Stimulated activated CD4-positive, alpha-beta T cell treated with anti-CD3 and anti-CD28 coated beads, TNF-alpha, amount 100 ng/mL, for 48 hours (primary cell): ENCODE data around the gene DUOX1.

Source experiments
- DNase-seq, 3 donors: peaks; one replicate each; pipeline ENCODE4 v3.0.0-alpha.2; 2020; ENCODE audit warnings: low read depth in 3 of 3

DUOX1 gene

DNA sequence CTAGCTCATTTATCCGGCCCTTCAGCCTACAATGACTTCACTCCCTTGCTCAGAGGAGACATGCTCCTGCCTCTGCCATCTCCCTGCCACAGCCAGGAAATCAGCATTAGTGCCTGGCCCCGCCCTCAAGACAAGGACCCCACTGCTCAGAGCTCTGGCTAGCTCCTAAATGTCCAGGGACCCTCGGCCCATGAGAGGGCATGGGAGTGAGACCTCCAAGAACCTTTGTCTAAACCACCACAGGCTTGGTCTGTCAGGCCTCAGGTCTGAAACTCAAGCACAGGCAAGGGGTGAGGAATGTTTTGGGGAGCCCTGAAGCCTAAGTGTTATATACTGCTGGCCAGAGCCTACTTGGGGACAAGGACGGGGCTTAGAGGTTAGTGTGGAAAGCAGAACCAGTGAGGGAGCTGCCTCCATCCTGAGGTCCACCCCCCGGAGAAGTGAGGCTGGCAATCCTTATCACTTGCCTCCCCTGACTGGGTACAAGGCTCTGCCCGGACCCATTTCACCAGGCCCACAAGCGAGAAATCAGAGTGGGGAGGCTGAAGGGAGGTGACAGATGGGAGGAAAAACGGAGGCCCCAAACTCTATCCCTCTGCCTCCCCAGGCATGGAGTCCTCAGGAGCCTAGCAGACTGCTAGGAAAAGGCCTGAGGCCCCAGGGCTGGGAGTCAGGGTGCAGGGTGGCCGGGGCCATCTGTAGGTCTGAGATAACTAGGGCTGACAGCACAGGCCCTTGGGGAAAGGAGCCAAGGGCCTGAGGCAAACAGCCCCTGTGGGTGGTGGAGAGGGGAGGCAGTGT is 39.2 kb downstream of the DUOX1 start:
- no peak for DNase-seq

DNA sequence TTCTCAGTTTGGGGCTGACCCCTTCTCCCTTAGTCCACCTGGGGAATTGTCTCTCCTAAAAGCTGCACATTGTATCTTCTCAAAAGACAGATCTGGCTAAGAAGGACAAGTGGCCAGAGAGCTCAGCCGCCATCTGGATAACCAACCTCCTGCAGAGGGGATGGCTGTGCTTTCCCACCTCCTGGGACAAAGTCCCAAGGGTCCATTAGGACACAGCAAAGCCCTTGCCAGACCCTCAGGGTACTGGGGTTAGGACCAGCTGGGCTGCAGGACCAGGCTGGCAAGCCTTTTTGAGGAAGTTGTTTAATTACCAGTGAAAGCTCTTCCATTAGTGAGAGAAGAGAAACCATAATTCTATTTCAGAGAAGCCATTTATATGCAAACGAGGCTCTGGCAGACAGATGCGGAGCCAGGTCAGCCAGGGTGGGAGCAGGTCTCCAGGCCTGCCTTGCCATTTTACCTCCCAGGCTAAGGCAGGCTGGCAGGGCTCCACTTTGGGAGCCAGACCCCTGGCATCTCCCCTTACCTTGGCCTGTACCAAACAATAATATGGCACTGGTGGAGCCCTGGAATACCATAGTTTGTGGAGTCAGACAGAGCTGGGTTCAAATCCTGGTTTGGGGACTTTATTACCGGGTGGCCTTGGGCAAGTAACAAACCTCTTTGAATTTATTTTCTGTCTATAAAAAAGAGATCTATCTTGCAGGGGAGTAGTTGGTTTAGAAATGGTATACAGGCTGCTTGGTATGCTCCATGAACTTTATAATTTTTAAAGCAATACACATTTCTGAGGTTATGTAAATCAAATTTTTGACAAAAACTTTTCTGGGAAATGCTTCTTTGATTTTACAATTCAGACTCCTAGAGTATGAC is 40.0 kb downstream of the DUOX1 start:
- no peak for DNase-seq

DNA sequence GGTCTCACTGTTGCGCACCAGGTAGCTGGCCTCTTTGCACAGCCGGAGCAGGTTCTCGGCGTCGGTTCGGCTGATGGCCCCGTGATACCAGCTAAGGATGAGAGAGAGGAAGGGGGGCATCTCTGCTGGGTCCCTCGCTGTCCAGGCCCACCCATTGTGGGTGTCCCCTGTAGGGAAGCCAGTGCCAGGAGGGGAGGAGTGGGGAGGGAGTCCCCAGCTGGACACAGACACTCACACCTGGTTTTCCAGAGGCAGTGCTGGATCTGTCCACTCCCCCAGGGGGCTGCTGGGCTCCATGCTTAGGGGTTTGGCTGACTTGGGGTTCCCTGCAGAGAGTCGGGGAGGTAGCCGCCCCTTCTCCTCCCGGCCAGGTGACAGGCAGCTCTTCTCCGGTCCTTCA is 42.1 kb downstream of the DUOX1 start:
- no peak for DNase-seq

DNA sequence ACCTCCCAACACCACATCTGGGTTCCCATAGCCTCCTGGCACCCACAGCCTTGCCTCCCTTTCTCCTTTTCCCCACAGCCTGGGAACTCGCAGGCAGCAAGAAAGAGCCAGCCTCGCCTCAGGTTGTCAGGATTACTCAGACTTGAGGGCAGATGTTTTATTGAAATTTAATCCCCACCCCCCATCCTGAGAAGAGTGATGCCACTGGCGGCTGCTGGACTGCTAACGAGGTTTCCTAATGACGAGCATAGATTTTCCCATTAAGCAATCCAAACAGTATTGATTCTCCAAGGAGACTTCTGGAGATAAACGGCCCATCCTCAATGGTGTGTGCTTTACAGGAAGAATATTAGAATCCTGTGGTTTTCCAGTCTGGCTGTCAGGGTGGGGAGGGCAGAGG is 44.3 kb downstream of the DUOX1 start:
- DNase-seq, result no peak

DNA sequence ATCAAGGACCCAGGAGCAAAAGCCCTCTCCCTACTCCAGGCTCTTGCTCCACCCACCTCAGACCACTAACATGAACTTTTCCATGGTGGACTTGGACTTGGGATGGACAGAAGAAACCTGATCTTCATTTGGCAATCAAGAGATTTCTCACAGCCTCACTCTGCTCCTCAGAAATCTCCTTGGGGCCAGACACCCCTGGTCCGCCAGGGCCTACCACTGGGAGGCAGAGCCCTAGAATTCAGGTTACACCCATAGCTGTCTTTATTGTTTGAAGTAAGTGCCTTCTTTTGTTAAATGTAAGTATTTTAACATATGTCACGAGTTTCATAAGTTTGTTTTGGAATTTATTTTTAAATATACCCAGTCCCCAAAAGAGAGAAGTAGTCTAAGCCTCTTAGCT is 44.8 kb downstream of the DUOX1 start:
- DNase-seq, result no peak

DNA sequence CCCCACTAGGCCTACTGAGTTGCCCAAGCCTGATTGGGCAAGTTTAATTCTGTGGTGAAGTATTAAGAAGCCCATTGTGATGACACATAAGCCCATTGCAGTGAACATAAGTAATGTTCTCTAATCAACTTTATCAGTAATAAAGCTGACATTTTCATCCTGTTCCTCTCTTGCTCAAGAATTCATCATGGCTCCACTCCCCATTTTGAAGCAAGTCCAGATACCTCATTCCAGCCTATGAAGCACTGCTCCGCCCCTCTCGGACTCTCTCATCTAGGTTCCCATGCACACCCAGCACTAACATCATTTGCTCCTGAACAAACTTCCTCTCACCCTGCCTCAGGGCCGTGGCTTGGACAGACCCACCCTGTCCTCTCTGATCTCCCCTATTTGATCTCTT is 47.5 kb downstream of the DUOX1 start:
- no peak for DNase-seq

DNA sequence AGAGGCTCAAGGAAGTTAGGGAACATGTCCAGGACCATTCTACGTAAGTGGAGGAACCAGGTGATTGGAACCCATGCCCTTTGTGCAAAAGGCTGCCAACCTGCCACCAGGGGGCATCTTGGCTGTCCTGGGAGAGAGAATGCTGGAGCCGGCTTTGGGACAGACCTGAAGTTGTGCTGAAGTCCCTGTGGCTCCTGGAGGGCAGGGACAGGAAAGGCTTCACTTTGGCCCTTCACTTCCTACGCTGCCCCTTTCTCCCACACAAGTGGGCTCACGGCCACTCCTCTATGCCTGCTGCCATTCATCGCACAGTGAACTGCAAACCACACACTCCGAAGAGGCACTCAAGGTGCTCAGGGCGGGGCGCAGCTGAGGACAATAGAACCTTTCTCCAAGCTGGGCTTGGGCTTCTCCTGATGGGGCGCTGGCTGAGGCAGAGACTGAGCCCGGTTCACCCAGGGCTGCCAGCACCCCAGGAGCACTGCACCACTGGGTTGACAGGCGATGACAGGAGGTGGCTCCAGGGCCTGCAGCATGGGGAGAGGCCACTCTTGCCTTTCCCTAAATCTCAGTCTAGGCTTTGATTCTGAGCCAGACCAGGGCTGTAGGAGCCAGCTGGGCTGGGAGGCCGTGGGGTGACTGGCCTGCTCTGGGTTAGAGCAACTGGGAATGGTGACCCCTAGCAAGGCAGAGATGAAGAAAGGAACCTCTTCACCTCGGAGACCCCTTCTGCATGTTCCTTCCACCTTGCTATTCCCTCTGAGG is 49.6 kb downstream of the DUOX1 start:
- peak in 1 of 3 donors; percentile 45 for DNase-seq

DNA sequence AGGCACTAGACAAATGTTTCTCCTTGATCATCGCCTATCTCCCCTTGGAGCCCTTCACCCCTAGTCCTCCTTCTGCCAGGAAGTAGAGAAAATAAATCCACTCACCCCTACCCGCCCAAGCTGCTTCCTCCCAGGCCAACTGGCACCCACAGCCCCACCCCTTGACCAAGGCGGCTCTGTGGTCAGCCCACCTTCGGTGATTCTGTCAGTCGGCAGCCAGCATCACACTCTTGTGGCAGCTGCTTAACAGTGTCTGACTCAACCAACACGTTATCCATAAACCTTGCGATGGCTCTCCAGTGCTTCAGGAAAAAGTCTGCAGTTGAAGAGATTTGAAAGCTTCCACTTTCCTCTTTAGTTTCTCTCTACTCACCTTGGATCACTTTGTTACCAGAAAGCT is 50.4 kb downstream of the DUOX1 start:
- no peak for DNase-seq

DNA sequence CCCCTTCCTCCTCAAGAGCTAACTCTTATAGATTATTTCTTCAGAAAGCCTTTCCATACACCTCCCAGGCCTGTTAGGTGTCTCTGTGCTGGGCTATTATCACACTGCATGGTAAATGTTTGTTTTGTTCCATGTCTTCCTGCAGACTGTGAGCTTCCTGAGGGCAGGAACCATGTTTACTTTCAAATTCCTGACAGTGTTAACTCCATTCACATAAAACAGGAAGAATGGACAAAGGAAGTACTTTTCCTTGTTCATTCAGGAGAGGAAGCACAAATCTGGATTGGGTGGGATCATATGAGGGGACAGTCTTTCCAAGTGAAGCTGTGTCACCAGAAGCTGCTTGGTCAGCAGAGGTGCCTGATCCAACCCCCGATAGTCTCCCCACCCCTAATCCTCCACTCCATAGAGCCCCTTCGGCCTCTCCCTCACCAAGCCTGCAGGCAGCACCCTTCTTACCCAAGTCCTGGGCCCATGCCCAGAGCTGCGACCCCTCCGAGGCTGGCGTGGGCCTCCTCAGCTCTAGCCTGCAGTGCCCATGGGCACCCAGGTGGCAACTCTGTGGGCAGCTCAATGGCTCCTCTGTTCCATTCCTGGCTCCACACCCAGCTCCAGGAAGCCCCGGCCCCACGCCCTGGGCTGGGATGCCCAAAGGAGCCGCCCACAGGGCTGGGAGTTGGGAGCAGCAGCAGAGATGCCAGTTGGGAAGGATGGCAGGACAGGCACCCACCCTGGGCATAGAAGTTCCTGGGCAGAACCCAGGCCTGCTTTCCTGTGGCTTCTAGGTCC is 51.0 kb downstream of the DUOX1 start:
- DNase-seq, result no peak

DNA sequence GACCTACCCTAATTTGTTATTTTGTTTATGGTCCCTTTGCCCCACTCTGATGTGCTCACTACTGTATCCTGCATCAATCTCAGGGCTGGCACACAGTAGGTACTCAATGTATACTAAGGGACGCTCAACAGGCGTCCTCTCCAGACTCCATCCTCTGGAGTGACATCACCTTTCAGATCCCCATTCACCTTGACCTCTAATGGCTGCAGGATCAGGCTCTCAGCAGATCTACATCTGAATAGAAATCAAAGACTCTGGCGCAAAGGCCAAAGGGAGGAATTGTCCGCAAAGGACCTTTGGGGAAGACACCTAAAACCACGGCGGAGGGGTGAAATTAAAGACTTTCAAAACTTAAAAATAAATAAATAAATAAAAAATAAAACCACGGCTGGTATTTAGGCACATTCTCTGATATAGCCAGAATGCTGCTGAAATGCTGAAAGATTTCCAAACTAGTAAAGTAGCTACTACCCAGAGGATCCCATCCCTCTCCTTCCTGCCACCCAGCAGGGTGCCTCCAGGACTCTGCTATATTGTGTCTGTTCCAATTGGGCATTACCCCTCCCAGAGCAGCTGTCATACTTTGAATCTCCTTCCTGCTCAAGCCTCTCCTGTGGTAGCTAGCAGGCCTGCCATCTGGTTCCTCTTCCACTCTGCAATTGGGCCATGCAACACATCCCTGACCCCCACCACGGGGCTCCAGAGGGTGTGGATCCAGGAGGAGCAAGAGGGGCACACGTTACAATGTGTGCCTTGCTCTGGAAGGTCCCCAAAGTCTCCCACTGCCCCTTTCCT is 51.9 kb downstream of the DUOX1 start:
- no peak for DNase-seq

DNA sequence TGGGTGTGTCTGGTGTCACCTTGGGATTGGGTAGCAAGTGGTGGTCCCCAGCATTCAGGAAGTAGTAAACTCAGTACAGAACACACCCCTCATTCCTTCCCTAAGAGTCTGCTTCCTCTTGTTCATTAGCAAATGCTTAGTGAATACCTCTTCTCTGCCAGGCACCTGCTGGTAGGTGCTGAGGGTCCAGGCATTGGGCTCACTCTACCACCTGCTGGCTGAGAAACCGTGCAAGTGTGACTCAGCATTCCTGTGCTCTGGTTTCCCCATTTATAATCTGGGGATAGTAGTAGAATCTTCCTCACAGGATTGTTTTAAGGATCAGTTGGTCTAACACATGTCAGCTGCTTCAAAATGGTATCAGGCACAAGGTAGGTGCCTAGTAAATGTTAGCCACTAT is 53.2 kb downstream of the DUOX1 start:
- DNase-seq, result no peak

DNA sequence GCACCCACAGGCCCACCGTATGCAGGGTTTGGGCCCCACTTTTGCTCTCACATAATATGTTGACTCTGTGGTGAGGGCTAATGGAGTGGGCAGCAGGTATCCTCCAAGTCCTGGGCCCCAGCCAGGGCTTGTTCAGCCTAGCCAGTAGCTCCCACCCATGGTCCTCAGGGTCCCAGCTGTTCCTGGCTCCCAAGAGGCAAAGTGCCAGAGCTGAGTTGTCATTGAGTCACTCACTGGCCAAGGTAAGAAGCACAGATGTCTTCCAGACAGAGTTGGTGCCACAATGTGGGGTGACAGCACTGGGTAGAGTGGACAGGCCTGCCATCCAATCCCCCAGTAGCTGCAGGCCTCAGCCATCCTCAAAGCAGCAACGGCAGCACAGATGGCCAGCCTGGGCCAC is 53.7 kb downstream of the DUOX1 start:
- DNase-seq, result no peak

DNA sequence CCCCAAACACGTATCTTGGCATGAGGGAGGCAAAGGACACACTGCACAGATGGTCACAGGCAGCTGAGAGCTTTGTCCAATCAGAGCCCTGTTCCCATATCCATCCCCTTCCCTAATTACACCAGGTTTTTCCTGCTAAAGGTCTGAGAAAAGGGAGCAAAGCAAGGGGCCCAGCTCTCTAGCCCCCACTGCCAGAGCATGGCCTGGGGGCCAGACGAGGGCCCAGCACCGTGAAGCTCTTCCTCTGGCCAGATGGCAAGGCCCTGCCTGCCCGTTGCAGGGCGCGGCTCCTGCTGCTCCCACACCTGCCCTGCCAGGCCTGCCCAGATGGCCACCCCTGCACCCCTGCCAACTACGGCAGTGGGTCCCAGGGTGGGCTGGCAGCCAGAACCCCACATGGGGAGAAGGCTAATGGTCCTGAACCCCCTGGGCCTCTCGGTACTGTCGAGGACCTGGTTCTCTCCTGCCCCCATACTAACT is 54.8 kb downstream of the DUOX1 start:
- DNase-seq, result no peak

DNA sequence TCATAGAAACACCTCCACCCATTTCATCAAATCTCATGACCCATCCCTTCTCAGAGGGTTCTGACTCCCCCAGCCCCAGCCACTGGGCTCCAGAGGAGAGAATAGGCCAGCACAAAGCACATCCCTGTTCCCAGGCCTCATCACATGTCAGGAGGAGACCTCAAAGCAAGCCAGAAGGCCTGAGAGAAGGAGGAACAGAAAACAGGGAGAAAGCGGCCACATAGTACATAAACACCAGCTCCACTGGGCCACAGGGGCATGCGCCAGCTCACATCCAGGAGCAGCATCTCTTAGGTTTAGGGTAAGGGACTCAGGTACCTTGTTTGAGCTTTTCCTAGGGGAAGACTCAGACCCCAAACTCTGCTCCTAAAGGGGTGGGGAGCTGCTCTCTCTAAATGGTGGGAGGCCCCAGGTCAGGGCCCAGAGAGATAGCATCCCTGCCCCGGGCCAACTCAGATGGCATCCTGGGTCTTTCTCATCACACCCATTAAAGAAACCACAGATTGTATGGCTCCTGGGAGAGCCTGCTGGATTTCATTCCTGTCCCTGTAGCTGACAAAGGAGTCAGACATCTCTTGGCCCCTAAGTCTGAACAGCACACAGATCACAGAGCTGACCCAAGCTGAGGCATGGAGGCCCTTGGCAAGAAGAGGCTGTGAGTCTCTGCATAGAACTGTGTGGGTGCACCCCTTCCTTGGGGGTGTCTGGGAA is 55.4 kb downstream of the DUOX1 start:
- no peak for DNase-seq

DNA sequence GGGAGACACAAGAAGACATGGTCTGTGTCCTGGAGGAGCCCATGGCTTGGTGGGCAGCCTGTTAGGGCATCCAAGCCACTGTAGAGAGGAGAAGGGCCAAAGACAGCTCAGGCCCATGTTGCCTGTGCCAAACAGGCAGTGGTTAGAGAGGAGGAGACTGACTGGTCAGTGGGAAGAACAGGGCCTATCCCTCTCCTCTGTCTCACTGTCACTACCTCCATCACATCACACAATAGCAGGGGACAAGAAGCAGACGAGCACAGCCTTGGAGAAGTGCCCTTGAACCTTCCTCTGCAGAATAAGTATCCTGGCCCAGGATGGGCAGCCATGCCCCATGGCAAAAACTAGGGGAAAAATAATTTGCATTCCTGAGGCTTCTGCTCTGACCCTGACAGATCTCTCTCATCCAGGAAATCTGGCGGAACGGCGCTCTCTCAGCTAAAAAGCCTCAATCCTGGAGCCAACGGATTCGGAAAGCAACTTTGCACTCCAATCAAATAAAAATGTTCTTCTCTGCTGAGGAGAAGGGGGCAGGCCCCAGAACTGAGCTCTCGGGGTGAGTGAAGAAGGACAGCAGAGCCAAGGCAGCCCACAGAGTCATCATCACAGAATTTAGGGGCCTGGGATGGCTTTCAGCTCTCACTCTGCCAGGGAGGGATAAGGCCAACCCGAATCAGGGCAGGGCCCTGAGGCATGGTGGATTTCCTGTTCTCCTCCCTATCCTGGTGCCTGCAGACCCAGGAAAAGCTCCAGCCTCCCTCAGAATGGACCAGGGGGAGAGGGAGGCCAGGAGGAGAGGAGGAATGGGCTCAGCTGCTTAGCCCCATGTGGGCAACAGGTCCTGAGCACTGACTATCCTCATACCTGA is 56.3 kb downstream of the DUOX1 start:
- DNase-seq, result no peak

DNA sequence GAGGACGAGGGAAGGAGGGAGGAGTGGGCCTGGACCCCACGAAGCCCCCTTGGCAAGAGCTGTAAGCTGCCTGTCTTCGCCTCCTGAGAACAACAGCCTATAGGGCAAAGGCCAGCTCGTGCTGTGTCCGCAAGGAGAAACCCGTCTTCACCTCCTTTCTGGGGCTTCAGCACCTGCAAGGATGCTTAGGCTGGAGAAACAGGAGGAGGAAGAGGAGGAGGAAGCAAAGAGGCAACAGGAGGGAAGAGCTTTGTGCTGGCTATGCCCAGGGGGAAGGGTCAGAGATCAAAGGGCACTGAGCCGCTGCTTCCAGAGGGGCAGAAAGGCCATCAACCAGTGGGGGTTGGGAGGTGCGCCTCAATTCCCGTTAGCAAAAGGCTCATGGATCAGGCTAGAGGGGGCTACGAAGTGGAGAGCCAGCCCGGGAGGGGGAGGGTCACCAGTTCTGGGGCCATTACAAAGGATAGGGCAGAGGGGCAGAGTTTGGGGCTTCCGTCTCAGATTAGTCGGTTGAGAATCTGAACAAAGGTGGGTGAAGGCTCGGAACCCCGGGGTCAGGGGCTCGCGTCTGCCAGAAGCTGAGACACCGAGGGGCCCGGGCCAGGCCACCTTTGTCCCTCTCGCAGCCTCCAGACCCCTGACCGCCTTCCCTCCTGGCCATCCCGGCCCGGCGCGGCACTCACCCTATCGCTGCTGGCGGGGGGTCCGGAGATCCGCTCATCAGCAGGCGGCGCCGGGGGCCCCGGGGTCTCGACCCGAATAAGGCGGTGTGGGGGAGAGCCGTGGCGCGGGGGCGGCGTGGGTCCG is 57.2 kb downstream of the DUOX1 start:
- no peak for DNase-seq

DNA sequence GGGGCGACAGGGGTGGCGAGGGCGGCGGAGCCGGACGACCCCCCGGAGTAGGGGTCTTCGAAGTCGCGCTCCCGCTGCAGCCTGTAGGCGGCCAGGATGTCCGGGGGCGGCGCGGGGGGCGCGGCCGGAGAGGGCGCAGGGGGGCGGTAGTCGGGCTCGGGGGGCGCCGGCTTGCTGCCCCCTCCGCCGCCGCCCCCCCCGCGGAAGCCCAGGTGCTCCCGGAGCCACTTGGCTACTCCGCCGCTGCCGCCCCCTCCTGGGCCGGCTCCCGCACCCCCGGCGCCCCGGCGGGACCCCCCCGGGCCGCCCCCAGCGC is 57.7 kb downstream of the DUOX1 start:
- DNase-seq, result no peak
